Esophagus mucosa (tissue), 1 donor: ENCODE data around the gene HAND2. TPM values are rescaled to one million over a fixed set of nuclear protein-coding genes. Genes with fewer than 3 reads are reported as not detected.

Experiments
- ATAC-seq: fragments of 200-7000 bp; cut with Tn5 transposase; one replicate; pipeline ENCODE4 v1.9.1; 2020
- total RNA-seq: library from RNA; stranded (reverse); gene quantifications from one replicate; pipeline ENCODE4 v1.2.4, GENCODE V29; 2023
- donor health status: DM: yes; HTN: yes; CAD: no.

Gene HAND2
- total RNA-seq: 0.08 TPM

DNA sequence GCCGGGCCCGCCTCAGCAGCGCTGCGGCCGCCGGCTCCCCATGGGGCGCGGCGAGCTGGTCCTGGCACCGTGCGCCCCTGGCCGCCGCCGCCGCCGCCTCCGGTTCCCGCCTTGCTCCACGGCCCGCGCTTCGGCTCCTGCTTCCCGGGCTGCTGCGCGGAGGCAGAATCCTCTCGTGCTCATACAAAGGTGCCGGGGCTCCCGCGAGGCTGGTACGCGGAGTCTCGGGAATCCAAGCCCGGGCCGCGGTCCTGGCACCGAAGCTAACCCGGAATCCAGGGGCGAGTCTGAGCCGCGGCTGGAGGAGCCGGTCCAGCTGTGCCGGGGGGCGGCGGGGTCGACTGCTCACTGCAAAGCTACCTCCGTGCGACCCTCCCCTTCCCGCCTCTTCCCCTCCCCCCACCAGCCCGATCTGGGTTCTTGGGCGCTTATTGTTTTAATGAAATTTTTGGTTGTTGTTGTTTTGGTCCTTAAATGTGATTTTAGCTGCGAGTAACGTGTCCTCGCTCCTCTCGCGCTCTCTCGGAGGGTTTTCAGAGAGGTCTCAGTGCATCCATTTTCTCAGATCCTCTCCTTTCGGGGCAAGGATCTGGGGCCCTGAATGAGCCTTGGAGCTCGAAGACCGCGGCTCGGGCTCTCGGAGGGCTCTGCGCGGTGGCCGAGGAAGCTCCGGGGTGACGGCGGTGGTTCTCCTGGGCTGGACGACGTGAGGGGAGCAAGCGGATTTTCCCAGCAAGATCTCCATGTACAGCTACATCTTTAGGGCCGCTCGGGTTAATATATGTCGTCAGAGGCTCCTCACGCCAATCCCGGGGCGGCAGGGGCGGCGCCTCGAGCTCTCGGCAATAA, at the start of gene HAND2:
HAND2 (minus strand) TSS at position 753 of the 849 bp plus-strand sequence. CDS start 940 bp downstream, outside the sequence.
- no peak for ATAC-seq

DNA sequence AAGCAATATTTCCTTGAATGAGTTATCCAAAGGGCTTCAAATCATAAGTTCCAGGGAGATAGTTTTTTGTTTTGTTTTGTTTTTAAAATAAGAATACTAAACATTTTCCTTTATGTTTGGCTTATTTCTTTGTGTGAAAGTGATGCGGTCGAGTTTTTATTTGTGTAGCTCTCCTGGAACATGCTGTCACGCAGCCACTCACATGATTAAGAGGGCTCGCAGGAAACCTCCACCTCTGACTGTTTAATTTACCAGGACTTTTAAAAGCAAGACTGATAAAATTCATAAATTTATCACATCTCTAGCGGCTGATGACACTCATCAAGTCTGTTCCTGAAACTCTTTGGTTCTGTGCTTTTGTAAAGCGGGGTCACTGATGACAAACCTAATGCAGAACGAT, 48.9 kb upstream of the HAND2 start:
- ATAC-seq: no peak

DNA sequence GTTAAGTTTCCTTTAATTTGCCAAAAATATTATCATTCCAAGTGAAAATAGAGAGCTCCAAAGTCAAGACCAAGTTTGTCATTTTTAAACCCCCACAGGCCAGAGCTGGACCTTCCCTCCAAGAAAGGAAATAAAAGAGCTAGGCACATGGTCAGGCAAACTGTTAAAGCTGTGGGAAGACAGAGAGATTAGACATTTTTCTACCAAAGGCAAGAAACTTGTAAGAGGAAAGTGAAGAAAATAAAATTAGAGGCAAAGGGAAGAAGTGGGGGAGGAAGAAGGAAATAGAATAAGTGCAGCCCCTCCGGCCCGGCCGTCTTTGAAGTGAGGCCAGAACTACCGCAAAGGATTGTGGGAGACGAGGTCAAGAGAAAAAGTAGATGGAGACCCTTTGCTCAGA, 47.9 kb upstream of the HAND2 start:
- ATAC-seq: no peak

DNA sequence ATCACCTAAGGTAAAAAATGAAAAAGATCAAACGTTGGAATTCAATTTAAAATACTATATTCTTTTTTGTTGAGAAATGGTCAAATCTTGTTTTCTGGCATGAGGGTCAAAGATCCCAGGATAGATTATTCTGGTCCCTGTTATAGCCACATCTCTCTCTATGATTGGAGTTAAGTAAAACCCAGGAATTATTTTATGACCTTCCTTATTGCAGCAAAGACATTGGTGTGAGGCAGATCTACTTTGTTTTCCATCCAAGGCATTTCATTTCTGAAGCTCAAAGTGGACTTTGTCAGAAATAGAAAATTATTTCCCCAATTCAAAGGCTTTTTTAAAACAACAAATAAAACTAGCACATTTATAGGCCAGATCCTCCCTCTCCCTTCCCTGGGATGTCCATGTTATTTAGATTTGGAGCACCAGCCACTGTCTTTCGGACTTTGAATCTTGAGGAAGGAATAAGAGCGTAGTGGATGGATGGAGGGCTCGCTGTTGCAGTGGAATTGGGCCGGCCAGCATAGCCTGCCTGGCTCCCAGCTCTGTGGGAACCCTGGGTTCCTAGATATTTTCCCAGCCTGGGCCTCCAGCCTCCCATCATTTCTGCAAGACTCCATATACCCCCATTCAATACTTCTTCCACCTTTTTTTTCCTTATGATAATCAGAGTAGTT, 45.6 kb upstream of the HAND2 start:
- ATAC-seq: no peak

DNA sequence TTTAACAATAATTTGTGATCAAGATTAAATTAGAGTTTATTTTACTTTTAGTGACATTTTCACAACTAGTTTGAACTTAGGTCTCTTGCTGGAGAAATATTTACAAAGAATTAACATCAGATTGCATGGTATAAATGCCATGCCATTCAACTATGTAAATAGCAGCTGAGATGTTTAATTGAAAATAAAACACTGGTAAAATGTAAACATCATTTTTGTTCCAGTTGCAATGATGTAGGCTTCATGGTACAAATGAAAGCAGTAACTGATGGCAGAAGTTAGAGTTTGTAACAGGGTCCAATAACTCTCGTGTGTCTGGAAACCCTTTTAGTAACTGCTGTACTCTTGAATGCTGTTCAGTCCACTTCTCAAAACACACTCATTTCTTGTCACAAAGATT, 43.7 kb upstream of the HAND2 start:
- no peak for ATAC-seq

DNA sequence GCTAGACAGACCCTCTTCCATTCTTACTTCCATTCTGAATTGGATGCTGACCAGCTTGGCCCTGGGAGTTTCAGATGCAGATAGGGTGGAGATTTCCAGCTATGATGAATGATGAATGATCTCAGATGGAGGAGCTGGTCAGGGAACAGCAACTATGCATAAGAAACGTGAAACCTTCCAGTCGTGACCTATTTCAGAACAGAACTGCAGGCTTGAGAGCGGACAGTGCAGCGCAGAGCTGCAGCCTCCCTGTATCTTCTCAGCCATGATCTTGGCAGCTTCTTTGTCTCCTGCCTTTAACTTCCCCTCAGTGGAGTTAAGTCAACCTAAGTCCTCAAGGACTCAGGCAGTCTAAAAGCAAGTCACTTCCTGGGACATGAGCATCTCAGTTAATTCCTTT, 43.3 kb upstream of the HAND2 start:
- ATAC-seq: no peak

DNA sequence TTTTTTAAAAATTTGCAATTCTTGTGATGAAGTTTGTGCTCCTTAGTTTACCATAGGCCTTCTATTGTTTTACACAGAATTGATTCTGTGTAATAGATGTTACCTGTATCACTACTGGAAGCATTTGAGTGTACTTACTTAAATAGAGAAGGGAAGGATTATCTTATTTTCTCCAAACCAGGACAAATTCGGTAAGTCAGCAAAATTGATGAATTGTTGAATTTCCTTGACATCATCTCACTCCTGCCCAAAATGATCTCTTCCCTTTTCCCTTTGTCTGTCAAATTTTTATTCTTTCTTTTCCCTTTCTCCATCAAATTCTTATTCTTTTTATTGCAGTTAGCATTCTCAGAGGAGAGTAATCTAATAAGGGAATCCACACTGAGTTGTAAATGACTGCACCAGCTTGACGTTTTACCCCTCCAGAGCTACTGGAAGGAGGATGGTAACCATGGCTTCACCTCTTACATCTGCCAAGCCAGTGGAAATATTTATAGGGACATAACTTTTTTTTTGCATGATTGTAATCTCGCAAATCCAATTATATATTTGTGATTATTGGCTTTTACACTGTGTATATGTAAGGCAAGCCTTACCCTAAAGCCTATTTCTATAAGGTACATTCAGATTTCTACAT, 42.6 kb upstream of the HAND2 start:
- no peak for ATAC-seq

DNA sequence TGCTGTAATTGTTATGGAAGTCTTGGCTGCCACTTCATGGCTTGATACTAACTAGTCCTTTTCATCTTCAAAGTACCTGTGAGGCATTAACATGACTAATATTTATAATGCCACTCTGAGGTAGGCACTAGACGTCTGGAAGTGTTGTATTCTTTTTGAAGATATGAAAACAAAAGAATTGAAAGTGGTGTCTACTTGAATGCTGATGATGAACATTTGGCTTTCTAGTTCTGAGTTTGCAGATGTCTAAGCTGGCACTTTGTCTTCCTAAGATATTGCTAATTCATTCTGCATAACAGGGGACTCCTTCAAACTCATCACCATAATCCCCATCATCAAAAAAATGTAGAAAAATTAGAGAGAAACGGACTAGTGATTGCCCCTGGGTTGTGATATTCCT, 41.6 kb upstream of the HAND2 start:
- no peak for ATAC-seq

DNA sequence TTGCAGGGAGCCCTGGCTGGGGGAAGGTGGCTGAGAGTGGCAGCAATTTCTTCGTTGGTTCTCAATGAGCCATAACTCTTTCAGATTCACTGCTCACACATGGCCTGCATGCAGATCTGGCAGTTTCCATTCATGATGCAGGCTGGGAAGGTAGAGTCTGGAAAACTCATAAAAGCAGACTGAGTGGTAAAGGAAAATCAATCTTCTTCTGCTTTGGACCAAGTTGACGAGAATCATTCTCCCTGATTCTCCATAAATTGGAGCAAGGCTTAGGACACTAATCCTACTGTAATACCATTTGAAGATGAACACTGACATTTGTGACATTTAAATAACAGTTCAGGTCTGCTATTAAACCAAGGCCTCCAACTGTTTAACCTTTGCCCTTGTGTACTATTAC, 35.3 kb upstream of the HAND2 start:
- no peak for ATAC-seq

DNA sequence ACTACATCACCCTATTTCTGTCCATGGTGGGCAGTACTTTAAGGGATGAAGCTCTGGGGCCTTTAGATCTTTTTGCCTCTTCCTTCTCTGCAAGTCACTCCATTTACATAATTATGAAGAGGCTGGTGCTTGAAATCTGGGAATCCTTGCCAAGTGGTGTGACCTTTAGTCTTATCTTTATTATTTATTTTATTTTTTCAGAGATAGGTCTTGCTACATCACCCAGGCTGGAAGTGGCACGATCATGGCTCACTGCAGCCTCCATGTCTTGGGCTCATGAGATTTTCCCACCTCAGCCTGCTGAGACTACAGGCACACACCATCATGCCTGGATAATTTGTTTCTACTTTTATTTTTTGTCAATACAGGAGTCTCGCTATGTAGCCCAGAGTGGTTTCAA, 34.4 kb upstream of the HAND2 start:
- no peak for ATAC-seq

DNA sequence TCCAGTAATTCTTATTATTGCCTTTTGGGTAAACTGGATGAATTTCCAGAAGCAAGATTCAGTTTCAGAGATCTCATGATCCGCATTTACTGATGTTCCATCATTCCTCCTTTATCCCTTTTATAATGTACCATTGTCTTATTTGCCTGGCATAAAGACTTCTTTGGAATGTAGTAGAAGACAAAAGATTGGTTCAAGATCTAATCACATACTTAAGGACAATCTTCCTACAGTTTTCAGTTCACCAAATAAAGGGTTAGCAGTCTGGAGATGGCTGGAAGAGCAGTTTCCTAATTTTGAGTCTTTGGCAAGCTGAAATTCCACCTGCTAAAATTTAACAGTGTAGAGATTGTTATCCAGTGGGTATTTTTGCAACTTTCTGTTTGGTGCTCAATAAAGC, 30.9 kb upstream of the HAND2 start:
- no peak for ATAC-seq

DNA sequence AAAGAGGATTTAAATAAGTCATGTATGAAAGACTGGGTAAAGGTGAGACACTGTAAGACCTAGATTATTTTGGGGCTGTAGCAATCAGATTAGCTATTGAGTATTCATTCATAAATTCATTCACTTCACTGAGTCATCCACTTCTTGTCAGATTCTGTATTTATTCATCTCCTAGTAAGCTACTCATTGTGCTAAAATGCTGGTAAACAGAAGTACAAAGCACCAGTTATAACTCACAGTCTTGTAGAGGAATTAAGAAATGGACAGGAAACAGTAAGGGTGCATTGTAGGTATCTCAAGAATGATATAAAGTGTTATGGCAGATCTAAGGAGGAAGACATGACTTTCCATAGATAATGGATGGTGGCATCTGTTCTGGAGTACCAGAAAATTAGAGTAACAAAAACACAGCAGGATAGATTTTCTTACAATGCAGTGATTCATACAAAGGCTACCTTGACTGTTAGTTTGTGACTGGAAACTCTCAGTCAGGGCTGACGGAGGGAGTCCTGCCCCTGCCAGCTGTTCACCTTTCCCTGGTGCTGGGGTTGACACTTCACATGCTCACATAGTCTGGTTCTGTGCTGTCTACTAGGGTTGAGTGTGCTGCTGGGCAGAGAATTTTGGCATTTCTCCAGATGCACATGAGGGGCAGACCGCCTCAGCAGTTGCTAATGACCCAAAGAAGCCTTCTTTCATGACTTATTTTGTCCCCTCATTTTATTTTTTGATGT, 26.5 kb upstream of the HAND2 start:
- no peak for ATAC-seq

DNA sequence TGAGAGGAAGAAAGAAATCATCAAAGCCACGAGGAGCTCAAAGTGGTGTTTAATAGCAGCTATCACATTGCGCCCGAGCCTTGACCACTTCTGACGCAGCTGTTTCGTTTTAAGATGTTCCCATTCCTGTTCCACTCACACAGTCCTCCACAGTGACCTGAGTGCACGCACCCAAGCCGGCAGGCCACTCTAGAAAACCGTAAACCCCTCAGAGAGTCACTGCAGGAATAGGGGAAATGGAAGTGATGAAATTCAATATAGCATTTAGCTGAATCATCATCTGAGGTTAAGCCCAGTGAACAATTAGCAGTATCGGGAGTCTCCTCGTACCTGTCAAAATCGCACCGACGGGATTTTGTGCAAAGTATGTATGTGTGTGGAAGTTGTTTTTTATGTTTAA, 17.9 kb upstream of the HAND2 start:
- no peak for ATAC-seq

DNA sequence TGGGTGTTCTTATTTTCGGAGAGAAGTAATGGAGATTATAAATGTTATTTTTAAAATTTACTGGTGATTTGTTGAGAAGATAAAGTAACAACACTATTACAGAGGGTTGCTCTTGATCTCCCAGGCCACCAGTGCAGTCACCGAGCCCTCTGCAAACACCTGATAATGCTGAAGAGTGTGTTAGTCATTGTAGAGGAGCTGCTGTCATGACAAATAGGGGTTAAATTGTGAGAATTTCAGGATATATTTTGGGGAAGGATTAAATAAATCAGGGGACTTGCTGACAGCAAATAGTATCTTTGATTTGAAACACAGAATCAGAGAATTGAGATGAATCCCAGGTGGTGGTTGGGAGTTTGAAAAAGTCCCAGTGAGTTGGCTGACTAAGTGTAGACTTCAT, 16.7 kb upstream of the HAND2 start:
- ATAC-seq: no peak

DNA sequence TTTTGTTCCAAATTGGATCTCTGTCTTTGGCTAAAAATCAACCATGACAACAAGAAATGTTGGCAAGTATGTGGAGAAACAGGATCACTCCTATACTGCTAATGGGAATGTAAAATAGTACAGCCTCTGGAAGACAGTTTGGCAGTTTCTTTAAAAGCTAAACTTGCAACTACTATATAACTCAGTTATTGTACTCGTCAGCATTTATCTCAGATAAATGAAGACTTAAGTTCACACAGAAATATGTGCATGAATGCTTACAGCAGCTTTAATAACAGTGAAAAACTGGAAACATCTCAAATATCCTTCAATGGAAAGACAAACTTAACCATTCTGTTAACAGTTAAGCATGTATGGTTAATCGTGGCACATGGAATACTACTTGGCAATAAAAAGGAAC, 15.4 kb upstream of the HAND2 start:
- ATAC-seq: no peak

DNA sequence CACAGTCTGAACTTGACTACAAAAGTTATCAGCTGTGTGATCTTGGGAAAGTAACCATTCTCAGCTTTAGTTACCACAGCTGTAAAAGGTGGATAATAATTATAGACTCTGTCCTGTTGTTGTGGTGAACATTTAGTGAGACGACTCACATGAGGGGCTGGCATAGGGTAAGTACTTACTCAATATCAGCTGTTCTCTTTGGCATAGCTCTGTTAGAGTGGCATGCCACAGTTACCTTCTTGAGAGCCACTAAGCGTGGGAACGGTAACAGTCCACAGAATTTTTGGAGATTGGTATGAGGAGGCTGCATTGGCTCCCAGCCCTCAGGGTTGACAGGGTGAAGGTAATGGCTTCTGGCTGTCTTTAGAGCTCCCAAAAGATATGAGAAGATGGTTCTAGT, 13.2 kb upstream of the HAND2 start:
- no peak for ATAC-seq

DNA sequence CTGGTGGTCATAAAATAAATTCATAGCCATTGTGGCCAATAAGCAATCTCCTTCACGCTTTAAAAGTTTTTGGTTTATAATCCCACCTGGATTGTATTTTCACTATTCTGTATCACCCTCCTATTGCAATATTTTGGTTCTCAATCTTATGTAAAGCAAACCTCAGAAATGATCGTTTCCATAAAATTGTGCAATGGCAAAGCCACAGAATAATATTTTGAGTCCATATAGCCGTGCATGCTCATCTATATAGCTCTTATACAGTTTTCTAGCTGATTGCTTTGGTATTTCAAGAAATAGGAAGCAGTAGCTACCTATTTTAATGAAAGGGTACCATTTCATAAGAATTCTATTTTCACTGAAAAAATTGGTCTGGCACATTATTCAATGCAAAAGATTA, 10.0 kb upstream of the HAND2 start:
- no peak for ATAC-seq

DNA sequence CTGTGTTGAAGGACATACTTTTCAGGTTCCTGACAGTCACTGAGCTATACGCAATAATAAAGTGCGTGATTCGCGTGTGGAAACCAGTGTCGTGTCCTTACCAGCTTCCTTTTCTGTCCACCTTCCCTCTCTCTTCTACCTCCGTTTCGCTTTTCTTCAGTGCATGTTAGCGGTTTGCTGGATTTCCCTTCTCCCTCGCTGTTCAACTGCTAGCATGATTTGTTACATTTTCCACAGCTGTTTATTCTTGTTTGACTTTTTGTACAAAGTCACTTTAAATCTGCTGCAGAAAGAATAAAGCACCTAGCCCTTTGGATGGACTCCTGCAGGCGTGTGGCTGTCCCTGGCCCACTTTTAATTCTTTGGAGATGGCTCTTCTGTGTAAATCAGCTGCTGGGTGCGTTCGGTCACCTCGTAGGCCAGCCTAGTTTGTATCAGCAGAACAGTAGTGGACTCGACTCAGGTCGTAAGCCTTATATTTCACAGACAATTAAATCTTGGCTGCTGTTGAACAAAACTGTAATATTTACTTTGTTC, 8.9 kb upstream of the HAND2 start:
- ATAC-seq: no peak

DNA sequence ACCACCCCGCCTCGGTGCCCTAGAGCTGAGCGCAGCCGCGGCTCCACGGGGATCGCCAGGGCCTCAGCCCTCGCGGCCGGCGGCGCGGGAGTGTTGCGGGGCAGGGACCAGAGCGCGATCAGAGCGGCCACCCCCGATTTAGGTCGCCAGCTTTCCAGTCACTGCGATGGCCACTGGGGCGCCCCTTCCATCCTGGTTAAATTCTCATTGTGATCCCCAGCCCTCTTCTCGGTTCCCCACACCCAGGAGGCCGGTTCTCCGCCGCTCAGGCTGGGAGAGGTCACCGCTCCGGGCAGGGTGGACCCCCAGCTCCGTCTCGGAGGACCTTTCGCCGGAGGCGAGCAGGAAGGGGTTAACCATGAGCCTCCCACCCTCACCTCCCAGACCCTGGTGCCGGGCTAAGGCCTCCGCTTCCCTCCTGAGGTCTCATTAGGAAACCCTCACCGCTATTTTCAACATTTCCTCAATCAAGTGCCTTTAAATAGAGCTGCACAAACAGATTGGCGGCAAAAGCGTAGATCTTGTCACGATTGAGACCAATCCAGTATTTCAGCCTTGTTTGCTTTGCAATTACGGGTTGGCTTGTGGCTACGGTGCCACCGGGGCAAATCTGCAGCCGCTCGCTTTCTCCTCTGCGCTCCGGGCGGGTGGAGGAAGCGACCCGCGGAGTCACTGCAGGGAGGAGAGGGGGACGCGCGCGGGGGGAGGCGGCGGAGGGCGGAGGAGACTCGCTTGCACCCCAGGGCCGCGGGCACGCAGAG, 8.3 kb upstream of the HAND2 start:
- ATAC-seq: no peak

DNA sequence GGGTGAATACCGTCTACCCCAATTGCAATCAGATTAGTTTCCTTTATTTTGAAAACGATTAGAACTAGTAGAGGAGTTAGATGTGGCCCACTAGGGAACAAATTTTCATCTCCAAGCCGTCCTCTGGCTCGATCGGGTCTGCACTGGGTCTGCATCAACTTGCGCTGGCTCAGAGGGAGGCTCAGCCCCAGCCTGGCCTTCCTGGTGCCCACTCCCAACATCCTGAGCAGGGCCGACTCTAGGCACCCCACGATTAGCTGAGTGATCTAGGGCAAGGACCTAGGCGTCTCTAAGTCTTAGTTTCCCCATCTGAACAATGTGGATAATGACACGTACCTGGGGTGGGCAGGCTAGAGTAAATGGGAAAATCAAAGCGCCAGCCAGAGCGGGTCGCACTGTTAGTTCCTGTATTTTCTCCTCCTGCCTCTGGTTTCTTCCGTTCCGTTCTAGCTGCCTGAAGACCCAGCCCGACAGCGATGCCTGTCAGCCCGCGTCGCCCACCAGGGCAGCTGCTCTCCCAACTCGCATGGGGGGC, 7.7 kb upstream of the HAND2 start:
- ATAC-seq: no peak

DNA sequence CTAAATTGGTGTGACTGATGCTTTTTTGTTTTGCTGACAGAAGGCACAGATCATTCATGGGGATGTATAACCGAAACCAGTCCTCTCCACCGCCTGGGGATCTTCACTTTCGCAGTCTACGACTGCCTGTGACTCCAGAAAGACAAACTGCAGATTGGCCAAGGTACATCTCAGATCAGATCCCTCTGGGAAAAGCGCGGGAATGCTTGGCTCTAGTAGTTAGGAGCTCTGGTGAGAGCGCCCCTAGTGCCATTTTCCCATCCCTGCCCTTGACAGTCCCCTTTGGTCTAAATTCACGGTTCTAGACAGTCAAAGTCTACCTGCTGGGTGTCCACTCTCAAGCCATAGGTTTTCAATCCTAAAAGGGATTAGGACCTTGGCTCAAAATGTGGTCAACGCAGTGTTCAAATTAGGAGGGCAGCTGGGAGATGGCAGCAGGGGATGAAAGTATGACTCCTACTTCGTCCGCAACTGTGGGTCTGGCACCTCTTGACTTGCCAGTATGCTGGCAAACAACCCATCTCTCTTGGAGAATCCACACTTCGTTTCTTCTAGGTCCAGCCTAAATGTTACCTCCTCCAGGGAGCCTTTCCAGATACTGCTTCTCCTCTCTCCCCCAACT, 6.9 kb upstream of the HAND2 start:
- no peak for ATAC-seq
